ENCODE results near the gene ZP1. TPM values are rescaled to one million over a fixed set of nuclear protein-coding genes. Genes with fewer than 3 reads are reported as not detected.

The ZP1 gene
- 1.3 and 3.2 TPM in 2 replicates for total RNA-seq (2014; rRNA removed; shearing (Covaris generic))

GRCh38 chr11:60866911-60867870, at the start of gene ZP1:
TSS of gene ZP1 (plus strand) at chr11:60867542. CDS start at chr11:60867562, 20 bp downstream.

GRCh38 chr11:60841797-60842667, 25.3 kb upstream of the ZP1 start, which contains the start of gene CCDC86:
TSS of gene CCDC86 (plus strand) at chr11:60842113. CDS start at chr11:60842125, 12 bp downstream.

GRCh38 chr11:60855726-60856633, 11.4 kb upstream of the ZP1 start, which contains the start of gene PTGDR2:
TSS of gene PTGDR2 (minus strand) at chr11:60855950. CDS start at chr11:60853722, 2,228 bp downstream.

GRCh38 chr11:60906132-60906972, 39.0 kb downstream of the ZP1 start, which contains the start of gene PRPF19:
TSS of gene PRPF19 (minus strand) at chr11:60906585. CDS start at chr11:60906382, 203 bp downstream.

GRCh38 chr11:60913793-60914632, 46.7 kb downstream of the ZP1 start, which contains the start of gene TMEM109:
TSS of gene TMEM109 (plus strand) at chr11:60914158. CDS start at chr11:60919694, 5,536 bp downstream.

GRCh38 chr11:60924110-60924905, 57.0 kb downstream of the ZP1 start, which contains the start of gene TMEM132A:
TSS of gene TMEM132A (plus strand) at chr11:60924460. CDS start at chr11:60924634, 174 bp downstream.

Other genes with a start within 250 kb of the ZP1 start
- gene MS4A8, start 167.9 kb upstream of the ZP1 start, total RNA-seq (2014; rRNA removed; shearing (Covaris generic)): not detected in 2 replicates
- gene MS4A18, start 142.8 kb upstream of the ZP1 start, total RNA-seq (2014; rRNA removed; shearing (Covaris generic)): not detected in 2 replicates
- 0.05 TPM in 1 of 2 replicates, not detected in the other for gene MS4A15, start 110.7 kb upstream of the ZP1 start, total RNA-seq (2014; rRNA removed; shearing (Covaris generic))
- not detected in 2 replicates for gene MS4A10, start 82.2 kb upstream of the ZP1 start, total RNA-seq (2014; rRNA removed; shearing (Covaris generic))
- 40.3 and 42.4 TPM in 2 replicates for gene CCDC86, start 25.4 kb upstream of the ZP1 start, total RNA-seq (2014; rRNA removed; shearing (Covaris generic))
- gene PTGDR2, start 11.6 kb upstream of the ZP1 start, total RNA-seq (2014; rRNA removed; shearing (Covaris generic)): 0.32 TPM in 1 of 2 replicates, not detected in the other
- gene PRPF19, start 39.0 kb downstream of the ZP1 start, total RNA-seq (2014; rRNA removed; shearing (Covaris generic)): 118 and 127 TPM in 2 replicates
- 85.6 and 125 TPM in 2 replicates for gene TMEM109, start 46.6 kb downstream of the ZP1 start, total RNA-seq (2014; rRNA removed; shearing (Covaris generic))
- 55.2 and 63.1 TPM in 2 replicates for gene TMEM132A, start 56.9 kb downstream of the ZP1 start, total RNA-seq (2014; rRNA removed; shearing (Covaris generic))
- gene SLC15A3, start 84.6 kb downstream of the ZP1 start, total RNA-seq (2014; rRNA removed; shearing (Covaris generic)): 0.15 TPM in 1 of 2 replicates, not detected in the other
- gene CD6, start 104.1 kb downstream of the ZP1 start, total RNA-seq (2014; rRNA removed; shearing (Covaris generic)): not detected in 2 replicates
- not detected in 2 replicates for gene CD5, start 234.9 kb downstream of the ZP1 start, total RNA-seq (2014; rRNA removed; shearing (Covaris generic))